Activated T-cell treated with anti-CD3 and anti-CD28 coated beads for 48 hours (primary cell): Measurements from ENCODE around the gene ANAPC15.
"Not testable (repeated sequence)": the region's sequence is repeated elsewhere in the genome, so short reads cannot be mapped to it uniquely, and the experiment has no call there.

Experiments used
- DNase-seq: peaks from one replicate; pipeline ENCODE4 v3.0.0-alpha.2; 2020; ENCODE audit warnings: low read depth

The ANAPC15 gene

DNA sequence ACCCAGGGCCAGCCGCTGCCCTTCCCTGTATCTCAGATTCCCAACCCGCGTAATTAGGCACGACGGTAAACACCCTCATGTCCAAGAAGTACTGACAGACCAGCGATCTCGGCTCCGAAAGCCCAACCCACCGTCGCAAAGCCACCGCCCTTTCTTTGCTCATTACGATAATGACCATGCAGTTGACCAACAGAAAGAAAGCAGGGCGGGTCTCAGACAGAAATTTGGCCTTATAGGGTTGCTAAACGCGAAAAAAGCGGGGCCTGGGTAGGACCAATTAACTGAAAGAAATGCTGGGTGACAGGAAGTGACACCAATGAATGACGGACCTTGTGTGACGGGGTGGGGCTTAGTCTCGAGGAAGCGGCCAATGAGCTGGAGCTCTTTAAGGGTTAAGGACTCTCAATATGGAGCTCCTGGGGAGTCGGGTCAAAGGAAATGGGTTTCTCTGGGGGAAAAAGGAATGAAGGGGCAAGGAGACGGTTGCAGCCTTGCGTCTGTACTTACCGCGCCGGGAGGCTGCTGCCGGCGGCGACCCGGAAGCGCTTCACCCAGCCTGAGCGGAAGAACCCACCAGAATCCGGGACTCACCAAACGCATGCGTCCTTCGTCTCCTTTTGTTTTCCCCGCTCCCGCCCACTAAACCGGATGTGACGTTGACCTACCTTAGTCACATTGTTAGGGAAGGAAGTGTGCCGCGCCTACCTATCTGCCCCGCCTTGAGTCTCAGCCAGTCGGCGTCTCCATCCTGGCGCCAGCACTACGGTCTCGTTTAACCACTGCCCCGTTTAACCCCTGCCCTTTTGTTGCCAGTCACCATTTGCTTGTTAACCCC lies at the start of gene ANAPC15:
ANAPC15 (minus strand) TSS at position 553 of the 835 bp plus-strand sequence. CDS start 1,419 bp downstream, outside the sequence.
- peak; percentile 94 for DNase-seq

DNA sequence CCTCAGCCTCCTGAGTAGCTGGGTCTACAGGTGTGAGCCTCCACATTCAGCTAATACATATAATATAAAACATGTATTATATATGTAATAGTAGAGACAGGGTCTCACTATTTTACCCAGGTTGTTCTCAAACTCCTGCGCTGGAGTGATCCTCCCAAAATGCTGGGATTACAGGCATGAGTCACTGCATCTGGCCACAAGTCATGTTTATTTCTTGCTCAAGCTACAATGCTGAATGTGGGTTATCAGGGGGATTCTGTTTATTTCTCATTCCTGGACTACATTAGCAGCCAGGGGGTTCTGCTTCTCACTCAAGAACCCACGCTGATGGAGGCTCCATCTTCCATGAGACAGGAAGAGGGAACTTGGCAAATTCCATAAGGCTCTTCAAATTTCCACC lies 47.8 kb upstream of the ANAPC15 start:
- no peak for DNase-seq

DNA sequence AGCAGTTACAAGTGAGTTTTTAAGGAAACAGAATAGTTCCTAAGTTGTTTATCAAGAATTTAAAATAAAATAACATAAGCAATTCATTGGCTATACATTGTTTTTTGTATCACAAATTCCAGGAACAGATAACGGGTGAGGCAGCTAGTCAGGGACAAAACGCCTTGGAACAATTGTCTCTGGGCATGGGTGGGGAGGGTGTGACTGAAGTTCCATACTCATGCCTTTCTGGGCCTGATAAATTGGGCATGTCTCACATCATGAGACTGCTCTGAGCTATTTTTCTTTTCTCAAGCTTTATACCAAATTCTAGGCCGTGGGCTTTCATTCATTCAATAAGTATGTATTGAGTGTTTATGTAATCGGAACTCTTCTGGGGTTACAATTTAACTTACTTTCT lies 44.6 kb upstream of the ANAPC15 start:
- no peak for DNase-seq

DNA sequence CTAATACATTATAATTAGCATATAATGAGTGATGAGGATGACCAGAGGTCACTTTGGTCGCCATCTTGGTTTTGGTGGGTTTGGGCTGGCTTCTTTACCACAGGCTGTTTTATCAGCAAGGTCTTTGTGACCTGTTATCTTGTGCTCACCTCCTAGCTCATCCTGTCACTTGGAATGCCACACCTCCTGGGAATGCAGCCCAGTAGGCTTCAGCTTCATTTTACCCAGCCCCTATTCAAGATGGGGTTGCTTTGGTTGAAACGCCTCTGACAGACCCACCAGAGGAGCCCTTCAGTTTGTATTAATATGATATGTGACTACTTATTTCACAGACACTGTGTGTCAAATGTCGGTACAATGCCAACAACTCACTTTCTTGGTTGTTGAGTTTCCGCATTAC lies 43.3 kb upstream of the ANAPC15 start:
- DNase-seq = no peak

DNA sequence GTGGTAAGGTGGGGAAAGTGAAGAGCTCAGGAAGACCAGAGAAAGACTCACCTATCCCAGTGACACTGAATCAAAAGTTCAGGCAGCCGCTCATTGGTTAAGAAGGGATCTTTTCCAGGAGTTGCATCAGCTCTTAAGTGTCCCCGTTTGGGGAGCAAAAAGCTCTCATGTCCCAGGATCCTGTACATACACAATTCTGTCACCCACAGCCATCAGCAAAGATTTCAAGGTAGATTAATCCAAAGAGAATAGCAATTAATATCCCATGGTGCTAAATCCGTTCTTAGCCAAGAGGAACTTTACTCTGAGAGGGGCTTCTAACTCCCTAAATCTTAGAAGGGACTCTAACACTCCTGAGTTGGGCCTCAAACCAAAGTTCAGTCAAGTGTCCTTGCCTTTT lies 42.3 kb upstream of the ANAPC15 start:
- DNase-seq = no peak

DNA sequence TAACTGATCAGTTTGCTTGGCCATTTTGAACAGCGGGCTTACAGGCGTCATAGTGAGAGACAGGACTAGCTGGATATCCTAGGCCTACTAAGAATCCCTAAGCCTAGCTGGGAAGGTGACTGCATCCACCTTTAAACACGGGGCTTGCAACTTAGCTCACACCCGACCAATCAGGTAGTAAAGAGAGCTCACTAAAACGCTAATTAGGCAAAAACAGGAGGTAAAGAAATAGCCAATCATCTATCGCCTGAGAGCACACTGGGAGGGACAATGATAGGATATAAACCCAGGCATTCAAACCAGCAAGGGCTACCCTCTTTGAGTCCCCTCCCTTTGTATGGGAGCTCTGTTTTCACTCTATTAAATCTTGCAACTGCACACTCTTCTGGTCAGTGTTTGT lies 41.4 kb upstream of the ANAPC15 start:
- DNase-seq = not testable (repeated sequence)

DNA sequence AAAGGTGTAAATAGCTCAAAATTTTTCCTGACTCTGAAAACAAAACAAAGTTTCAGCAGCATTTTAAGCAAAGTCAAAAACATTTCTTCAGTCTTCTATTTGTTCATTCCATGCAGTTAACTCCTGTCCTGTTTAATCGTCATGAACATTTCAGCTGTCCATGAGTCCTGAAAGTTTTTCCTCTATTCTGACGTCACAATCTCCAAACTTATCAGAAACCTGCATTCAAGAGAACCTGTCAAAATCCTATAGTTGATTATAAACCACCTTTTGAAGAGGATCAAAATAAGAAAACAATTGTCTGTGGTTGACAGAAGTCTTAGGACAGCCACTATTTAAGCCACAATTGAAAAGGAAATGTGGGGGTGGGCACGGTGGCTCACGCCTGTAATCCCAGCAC lies 38.4 kb upstream of the ANAPC15 start:
- no peak for DNase-seq

DNA sequence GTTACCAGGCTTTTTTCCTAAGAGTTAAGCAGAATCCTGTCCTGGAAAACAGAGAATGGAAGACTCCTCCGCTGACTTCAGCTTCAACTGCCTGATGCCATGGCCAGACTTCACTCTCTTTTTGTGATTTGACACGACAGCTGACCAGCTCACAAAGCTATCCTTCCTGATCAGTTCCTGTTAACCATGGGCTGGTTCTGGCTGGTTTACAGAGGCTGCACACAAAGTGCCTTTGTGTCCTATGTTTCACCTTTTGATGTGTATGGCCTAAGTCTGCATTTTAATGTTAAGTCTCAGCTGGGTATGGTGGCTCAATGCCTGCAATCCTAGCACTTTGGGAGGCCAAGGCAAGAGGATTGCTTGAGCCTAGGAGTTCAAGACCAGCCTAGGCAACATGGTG lies 34.1 kb upstream of the ANAPC15 start:
- DNase-seq = no peak

DNA sequence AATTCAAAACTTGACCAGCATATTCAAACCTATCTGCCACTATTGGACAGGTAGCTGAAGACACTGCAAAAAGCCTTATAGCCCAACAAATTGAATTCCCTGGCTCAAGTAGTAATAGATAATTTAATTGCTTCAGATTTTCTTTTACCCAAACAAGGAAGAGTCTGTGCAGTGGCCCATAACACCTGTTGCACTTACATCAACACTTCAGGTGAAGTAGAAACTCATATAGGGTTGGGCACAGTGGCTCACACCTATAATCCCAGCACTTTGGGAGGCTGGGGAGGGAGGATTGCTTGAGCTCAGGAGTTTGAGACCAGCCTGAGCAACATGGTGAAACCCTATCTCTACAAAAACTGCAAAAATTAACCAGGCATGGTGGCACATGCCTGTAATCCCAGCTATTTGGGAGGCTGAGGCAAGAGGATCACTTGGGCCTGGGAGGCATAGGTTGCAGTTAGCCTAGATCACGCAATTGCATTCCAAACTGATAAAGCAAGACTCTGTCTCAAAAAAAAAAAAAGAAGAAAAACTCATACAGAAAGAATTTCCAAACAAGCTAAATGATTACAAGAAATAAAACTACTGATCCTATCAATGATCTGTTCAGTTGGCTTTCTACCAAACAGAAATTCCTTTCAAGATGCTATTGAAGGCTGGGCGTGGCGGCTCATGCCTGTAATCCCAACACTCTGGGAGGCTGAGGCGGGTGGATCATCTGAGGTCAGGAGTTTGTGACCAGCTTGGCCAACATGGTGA lies 32.5 kb upstream of the ANAPC15 start:
- no peak for DNase-seq

DNA sequence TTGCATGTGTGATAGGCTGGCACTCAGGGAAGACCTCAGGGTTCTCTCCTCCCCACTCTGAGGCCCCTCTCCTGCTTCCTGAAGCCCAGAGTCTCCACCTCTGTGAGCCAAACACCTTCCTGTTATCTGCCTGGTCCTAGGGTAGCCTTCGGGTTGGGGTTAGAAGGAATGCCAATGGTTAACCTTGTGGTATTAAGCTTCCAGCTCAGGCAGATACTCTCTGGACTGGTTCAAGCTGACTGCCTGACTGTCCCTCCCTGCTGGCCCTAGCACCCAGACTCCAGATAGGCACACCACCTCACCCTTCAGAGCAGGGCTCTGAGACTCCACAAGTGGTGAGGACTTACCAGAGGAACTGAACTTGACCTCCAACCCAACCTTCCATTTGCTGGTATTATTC lies 30.0 kb upstream of the ANAPC15 start:
- not testable (repeated sequence) for DNase-seq

DNA sequence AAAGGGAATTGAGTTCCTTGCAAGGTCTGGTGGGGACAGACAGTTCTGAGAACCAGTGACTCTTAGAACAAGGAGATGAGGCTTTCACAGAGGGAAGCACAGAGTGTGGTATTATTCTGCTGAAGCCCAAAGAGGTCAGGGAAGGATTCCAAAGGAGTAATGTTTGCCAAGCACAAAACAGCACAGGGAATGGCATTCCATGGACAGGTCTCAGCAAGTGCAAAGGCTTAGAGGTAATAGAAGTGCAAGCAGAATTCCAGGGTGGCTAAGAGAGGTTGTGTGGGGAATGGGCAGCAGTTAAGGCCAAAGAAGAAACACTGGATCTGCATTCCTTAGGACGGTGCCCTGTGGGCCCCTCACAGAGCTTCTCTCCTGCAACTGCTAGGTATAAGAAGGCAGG lies 29.6 kb upstream of the ANAPC15 start:
- not testable (repeated sequence) for DNase-seq

DNA sequence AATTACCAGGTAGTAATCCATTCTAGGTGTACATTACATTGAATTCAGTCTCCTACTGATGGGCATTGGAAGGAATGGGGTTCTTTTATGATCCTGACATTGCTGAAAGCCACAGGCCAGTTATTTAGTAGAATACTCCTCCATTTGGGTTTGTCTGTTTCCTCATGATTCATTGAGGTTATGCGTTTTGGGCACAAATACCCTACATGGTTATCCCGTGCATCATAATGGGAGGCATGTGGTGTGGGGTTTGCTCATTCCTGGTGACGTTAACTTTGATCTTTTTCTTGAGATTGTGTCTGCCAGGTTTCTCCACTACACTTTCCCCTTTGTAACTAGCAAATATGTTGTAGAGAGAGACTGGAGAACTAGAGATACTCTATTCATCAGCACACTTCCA lies 28.6 kb upstream of the ANAPC15 start:
- DNase-seq = peak; percentile 18

DNA sequence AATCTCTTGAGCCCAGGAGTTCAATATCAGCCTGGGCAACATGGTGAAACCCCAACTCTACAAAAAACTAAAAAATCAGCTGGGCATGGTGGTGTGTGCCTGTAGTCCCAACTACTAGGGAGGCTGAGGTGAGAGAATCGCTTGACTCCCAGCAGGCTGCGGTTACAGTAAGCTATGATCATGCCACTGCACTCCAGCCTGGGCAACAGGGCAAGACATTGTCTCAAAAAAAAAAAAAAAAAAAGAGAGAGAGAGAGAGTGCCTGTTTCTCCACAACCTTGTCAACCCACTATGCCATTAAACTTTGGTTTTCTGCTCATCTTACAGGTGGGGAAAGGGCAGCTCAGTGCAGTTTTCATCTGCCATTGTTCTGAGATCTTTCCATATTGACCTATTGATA lies 28.2 kb upstream of the ANAPC15 start:
- no peak for DNase-seq

DNA sequence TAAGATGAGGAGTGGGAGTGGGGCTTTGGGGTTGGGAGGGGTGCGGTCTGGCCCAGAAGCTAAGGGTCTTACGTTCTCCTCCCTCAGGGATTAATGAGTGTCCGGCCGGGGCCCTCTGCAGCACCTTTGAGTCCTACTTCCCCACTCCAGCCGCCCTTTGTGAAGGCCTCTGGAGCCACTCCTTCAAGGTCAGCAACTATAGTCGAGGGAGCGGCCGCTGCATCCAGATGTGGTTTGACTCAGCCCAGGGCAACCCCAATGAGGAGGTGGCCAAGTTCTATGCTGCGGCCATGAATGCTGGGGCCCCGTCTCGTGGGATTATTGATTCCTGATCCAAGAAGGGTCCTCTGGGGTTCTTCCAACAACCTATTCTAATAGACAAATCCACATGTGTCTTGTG lies 27.0 kb upstream of the ANAPC15 start:
- no peak for DNase-seq

DNA sequence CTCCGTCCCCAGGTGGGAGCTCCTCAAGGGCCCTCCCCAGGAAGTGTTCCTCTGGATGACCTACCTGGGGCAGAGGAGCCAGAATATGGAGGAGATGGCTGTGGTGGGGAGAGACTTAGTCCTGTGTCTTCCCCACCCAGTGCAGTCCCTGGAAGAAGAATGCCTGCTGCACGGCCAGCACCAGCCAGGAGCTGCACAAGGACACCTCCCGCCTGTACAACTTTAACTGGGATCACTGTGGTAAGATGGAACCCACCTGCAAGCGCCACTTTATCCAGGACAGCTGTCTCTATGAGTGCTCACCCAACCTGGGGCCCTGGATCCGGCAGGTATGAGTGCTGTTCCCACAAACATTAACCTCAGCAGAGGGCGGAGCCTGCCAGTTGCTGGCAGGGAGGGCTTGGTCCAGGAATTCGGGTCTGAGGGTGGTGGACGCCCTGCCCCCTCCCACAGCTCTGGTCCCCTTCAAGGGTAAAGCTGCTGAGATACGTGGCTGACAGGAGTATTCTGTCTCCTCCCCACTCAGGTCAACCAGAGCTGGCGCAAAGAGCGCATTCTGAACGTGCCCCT lies 26.4 kb upstream of the ANAPC15 start:
- DNase-seq = no peak

DNA sequence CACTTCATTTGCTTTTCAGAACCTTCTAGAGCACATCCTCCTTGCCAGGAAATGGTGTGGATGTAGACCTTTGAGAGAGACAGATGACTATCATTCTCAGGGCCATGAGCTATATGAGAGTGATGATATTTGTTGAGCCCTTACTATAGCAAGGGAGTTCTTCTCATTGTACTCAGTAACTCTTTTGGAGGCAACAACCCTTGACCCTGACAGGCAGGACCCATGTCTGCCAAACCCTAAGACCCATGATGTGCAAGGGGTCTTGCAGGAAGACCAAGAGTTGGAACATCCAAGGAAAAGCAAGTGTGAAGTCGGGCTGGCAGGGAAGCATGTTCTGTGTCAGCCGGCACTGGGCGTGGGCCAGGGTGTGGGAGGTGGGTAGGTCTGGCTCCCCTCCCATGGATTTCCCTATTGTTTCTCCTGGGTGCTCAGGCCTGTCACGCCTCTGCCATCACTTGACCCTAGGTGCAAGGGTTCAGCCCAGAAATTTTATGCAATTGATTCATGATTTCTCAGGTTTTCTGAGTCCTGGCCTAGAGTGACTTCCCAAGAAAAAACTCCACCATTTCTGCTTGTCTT lies 24.3 kb upstream of the ANAPC15 start:
- DNase-seq = no peak

DNA sequence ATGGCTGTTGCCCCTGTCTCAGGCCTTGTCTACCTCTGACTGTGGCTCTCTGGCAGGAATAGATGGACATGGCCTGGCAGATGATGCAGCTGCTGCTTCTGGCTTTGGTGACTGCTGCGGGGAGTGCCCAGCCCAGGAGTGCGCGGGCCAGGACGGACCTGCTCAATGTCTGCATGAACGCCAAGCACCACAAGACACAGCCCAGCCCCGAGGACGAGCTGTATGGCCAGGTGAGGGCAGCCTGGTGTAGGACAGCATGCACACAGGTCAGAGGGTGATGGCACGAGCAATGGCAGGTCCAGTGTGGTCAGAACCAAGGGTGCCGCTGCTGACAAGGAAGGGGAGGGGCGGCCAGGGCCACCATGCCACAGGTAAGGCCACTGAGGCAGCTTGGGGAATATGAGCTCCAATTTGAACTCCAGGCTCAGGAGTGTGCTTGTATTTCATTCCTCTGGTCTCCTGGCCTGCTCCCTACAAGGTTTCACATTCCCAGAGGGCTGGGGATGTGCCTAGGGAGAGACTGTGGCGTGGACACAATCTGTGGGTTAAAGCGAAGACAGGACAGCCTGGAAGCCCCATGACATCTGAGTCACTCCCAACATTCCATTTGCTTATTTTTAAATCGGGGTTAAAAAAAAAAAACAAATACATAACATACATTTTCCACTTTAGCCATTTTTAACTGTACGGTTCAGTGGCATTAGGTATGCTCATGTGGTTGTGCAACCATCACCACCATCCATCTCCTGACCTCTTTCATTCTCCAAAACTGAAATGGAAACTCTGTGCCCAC lies 23.6 kb upstream of the ANAPC15 start:
- no peak for DNase-seq

DNA sequence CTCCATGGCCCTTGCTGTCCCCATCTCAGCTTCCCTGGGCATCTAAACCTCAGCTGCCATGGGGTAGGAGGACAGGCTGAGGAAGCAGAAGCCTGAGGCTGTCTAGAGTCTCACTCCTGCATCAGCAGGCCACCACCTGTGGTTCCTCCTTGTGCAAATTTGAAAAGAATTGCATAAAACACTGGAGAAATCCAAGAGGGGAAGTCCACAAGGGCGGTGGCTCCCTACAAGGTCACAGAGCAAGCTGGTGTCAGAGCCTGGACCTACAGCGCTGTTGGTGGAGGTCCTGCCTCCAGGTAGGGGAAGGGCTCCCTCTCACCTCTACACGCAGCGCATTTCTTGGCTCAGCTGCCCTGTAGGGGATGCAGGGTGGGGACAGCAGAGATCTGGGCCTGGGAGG lies 23.0 kb upstream of the ANAPC15 start, which contains the start of gene FOLR3:
FOLR3 (plus strand) TSS at position 253 of the 400 bp plus-strand sequence. CDS start 228 bp downstream, outside the sequence.
- not testable (repeated sequence) for DNase-seq

DNA sequence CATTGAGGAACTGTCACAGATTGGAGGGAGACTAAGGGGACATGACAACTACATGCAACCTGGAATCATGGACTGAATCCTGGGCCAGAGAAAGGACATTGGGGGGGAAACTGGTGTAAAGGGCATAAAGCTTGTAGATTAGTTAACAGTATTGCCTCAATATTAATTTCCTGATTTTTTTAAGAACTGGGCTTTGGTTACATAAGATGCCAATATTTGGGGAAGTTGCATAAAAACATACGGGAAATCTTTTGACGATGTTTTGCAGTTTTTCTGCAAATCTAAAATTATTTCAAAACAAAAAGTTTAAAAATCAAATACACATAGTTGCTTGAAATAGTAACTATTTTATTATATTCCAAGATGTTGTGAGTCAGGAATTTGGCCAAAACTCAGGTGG lies 20.2 kb upstream of the ANAPC15 start:
- DNase-seq = no peak

DNA sequence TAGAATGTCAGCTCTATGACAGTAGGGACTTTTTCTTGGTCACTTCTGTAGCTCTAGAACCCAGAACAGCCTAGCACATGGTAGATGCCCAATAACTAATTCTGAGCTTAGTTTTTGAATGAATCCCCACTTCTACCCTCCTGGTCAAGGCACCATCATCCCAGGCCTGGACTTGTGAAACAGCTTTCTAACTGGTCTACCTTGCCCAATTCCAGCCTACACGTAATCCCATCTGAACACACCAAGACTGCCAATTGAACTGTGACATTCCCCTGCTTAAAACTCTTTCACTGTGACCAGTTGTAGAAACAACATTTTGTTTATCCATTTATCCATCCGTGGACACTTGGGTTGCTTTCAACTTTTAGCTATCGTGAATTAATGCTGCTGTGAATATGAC lies 16.9 kb upstream of the ANAPC15 start:
- no peak for DNase-seq

DNA sequence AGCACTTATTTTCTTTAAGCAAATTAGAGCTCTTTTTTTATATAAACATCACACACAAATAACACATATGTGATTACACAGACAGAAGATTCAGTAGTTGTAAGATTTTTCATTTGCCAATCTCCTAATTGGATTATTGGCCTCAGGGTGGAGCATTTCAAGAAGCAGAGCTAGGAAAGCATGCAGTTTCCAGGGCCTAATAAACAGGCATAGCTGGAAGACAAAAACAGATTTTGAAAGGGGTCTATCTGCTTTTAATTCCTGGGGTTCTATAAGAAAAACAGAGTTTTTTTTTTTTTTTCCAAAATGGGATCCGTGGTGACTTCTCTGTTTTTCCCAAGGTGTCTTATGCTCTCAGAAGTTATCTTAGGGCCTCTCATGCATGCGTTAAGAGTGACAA lies 15.4 kb upstream of the ANAPC15 start:
- DNase-seq = no peak

DNA sequence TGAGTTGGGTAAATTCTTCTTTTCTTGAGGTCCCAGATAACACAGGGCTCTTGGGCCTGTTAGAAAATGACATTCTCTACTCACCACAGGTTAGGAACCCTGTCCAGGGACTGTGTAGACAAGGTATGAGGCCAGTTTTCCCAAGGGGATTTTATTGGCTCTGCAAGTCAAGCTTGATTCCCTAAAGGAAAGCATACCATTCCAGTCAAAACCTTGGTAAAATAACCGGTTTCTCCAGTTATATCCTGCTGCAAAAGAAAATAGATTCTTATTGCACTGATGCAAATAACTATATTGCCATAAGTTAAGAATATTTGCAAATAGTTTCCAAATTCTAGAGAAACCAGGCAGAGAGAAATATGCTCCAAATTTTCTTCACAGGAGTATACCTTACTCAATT lies 13.5 kb upstream of the ANAPC15 start:
- no peak for DNase-seq
